ENCODE results near the gene CEP112. TPM values are rescaled to one million over a fixed set of nuclear protein-coding genes. Genes with fewer than 3 reads are reported as not detected.
A peak's percentile ranks its signal among the peaks of the same experiment; 100 is the strongest.

Gene CEP112
- total RNA-seq, 2 donors from 2014 or later, result 5.0 to 8.6 TPM

DNA sequence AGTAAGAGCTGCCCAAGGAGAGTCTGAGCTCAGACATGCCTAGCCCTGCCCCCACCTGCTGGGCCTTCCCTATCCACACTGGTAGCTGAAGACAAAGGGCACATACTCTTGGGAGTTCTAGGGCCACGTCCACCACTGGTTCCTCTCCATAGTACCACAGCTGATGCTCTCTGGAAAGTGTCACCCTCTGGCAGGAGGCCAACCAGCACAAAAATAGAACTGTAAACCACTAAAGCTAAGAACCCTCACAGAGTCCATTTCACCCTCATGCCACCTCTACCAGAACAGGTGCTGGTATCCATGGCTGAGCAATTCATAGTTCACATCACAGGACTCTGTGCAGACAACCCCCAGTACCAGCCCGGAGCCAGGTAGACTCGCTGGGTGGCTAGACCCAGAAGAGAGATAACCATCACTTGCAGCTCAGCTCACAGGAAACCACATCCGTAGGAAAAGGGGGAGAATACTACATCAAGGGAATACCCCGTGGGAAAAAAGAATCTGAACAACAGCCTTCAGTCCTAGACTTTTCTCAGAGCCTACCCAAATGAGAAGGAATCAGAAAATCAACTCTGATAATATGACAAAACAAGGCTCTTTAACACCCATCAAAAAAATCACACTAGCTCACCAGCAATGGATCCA lies 115.3 kb downstream of the CEP112 start:
- Mint-ChIP-seq H3K4me3 (no peak overlapping the region), H3K4me1 (ENCODE audit: low read depth) (peaks cover 23% of the 10 kb centered on the region), H3K27ac (no peak overlapping the region), H3K27me3 (ENCODE audit: low read depth) (no peaks in the 10 kb centered on the region), H3K9me3 (peaks cover 0 to 5% of the 10 kb centered on the region in 2 donors), H3K36me3 (ENCODE audit: insufficient read depth in 2 of 2) (no peaks in the 10 kb centered on the region)
- DNase-seq, result no peak
- no peak for ATAC-seq (replicated peaks in 1 of 2)

DNA sequence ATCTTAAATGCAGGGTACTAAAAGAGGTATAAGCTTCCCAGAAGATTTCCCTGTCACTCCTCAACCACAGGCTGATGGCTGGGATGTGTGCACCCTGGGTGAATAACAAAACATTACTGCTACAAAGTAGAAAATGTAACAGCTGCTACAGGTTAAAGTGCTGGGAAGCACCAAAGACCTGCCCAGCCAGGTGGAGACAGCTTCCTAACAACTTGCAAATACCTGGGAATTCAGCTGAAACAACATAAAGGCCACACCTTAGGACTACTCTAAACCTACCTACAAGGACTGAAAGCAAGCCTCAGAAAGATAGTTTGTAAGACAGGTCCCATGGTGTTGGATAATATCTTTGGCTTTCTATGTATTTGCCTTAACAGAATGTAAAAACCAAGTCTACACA lies 118.5 kb downstream of the CEP112 start:
- Mint-ChIP-seq H3K4me1 (ENCODE audit: low read depth) (peaks cover 23% of the 10 kb centered on the region), H3K9me3 (no peaks in the 10 kb centered on the region), H3K36me3 (ENCODE audit: insufficient read depth in 2 of 2) (no peaks in the 10 kb centered on the region), H3K27me3 (ENCODE audit: low read depth) (peaks cover 6% of the 10 kb centered on the region), H3K4me3 (no peak overlapping the region), H3K27ac (no peak overlapping the region)
- ATAC-seq (replicated peaks in 1 of 2) (no peak), DNase-seq (no peak)

DNA sequence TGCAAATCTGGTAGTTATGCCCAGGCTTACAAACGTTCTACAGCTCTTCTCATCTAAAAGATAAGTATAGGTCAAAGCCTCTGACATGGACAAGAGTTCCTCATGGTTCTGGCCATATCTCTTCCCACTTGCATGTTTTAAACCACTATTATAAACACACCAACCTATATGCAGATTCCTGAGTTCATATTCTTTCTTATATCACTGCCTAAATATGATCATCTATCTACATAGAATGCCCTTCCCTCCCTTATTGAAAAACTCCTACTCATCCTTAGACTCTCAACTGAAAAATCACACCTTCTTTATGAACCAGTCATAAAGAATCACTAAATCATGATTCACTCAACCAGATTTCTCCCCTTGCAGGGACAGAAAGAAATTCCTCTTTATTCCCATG lies 128.2 kb downstream of the CEP112 start:
- Mint-ChIP-seq H3K4me3 (no peak overlapping the region), H3K36me3 (ENCODE audit: insufficient read depth in 2 of 2) (peaks cover 0 to 2% of the 10 kb centered on the region in 2 donors), H3K27ac (no peak overlapping the region), H3K27me3 (ENCODE audit: low read depth) (no peaks in the 10 kb centered on the region), H3K9me3 (peaks cover 0 to 3% of the 10 kb centered on the region in 2 donors), H3K4me1 (ENCODE audit: low read depth) (no peaks in the 10 kb centered on the region)
- ATAC-seq (replicated peaks in 1 of 2), result no peak
- no peak for DNase-seq

DNA sequence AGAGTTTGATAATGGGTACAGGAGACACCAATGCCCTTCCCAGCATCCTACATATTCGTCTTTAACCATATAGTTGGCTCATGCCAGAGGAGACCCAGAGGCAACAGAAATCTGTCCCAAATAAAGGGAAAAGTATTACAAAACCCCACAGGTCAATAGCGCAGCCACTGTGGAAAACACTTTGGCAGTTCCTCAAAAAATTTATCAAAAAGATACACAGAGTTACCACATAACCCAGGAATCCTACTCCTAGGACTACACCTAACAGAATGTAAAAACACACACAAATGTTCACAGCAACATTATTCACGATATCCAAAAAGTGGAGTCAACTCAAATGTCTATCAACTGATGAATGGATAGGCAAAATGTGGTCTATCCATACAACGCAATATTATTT lies 135.8 kb downstream of the CEP112 start:
- Mint-ChIP-seq H3K4me1 (ENCODE audit: low read depth) (no peaks in the 10 kb centered on the region), H3K36me3 (ENCODE audit: insufficient read depth in 2 of 2) (peaks cover 0 to 2% of the 10 kb centered on the region in 2 donors), H3K9me3 (peaks cover 2 to 3% of the 10 kb centered on the region in 2 donors), H3K27me3 (ENCODE audit: low read depth) (no peaks in the 10 kb centered on the region), H3K27ac (no peak overlapping the region), H3K4me3 (no peak overlapping the region)
- DNase-seq, result no peak
- ATAC-seq (replicated peaks in 1 of 2), result no peak

DNA sequence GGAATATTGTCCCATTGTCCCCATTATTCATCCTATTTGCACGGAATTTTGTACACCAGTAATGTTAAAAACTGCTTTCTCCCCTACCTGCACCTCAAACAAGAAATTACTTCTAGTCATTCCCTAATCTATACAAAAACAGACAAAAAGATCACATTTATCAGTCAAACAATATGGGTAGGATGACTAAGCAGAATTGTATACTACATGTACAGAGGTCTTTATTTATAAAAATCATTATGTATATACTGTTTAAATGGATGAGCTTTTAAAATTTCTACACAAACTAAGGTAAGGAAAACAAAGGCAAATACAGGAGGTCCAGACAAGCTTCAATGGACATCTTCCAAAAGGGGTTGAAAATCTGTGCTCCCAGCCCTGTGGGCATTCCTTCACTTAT lies 137.7 kb downstream of the CEP112 start:
- no peaks in the 10 kb centered on the region for H3K27me3 Mint-ChIP-seq (ENCODE audit: low read depth)
- H3K36me3 Mint-ChIP-seq (ENCODE audit: insufficient read depth in 2 of 2), result peaks cover 2 to 5% of the 10 kb centered on the region in 2 donors
- H3K9me3 Mint-ChIP-seq, result peaks cover 5 to 6% of the 10 kb centered on the region in 2 donors
- no peak overlapping the region for H3K27ac Mint-ChIP-seq
- no peak for DNase-seq
- no peak overlapping the region for H3K4me3 Mint-ChIP-seq
- H3K4me1 Mint-ChIP-seq (ENCODE audit: low read depth), result no peaks in the 10 kb centered on the region
- ATAC-seq (replicated peaks in 1 of 2), result no peak

DNA sequence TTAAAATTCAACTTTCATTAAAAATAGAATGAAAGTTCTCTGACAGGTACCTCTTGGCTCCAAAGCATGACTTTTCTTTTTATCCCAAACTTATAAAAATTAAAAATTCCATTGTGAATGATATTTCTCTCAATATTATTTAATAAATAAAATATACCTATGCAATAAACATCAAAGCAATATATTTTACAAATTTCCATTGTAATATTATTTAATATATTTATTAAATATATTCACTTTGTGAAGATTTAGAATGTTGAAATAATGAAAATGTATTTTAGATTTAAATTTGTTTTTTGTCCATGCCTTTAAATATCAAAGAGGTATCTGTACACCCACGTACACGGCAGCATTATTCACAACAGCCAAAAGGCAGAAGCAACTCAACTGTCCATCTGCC lies 147.8 kb downstream of the CEP112 start:
- ATAC-seq (replicated peaks in 1 of 2) (no peak), DNase-seq (no peak)
- no peaks in the 10 kb centered on the region for H3K9me3 Mint-ChIP-seq
- no peaks in the 10 kb centered on the region for H3K27me3 Mint-ChIP-seq (ENCODE audit: low read depth)
- H3K27ac Mint-ChIP-seq, result no peak overlapping the region
- H3K4me3 Mint-ChIP-seq, result no peak overlapping the region
- H3K4me1 Mint-ChIP-seq (ENCODE audit: low read depth), result no peaks in the 10 kb centered on the region
- no peaks in the 10 kb centered on the region for H3K36me3 Mint-ChIP-seq (ENCODE audit: insufficient read depth in 2 of 2)

DNA sequence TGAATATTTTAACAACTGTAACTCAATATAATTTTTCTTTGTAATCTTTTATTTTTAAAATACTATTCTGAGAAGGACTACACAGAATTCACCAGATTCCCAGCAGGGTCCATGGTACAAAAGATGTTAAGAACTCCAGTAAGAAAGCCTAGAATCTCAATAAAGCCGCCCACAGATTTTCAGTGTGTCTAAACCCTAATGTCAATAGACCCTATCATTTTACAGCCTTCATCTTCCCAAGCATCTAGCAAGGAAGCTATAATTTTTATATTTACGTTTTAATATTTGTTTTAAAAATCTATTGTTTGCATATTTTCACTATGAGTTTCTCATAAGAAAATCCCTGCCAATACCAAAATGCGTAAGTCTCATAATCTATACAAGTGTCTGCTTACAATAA lies 148.5 kb downstream of the CEP112 start:
- Mint-ChIP-seq H3K36me3 (ENCODE audit: insufficient read depth in 2 of 2) (no peaks in the 10 kb centered on the region), H3K4me3 (no peak overlapping the region), H3K4me1 (ENCODE audit: low read depth) (no peaks in the 10 kb centered on the region), H3K9me3 (no peaks in the 10 kb centered on the region), H3K27ac (no peak overlapping the region), H3K27me3 (ENCODE audit: low read depth) (no peaks in the 10 kb centered on the region)
- DNase-seq (no peak), ATAC-seq (replicated peaks in 1 of 2) (no peak)

DNA sequence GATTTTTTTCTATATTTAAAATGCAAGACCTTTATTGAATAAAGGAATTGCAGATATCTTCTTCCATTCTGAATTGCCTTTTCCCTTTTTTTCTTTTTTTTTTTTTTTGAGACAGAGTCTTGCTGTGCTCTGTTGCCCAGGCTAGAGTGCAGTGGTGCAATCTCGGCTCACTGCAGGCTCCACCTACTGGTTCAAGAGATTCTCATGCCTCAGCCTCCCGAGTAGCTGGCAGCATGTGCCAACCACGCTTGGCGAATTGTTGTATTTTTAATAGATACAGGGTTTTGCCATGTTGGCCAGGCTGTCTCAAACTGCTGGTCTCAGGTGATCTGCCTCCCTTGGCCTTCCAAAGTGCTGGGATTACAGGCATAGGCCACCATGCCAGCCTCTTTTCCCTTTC lies 151.5 kb downstream of the CEP112 start:
- Mint-ChIP-seq H3K4me1 (ENCODE audit: low read depth) (no peaks in the 10 kb centered on the region), H3K27ac (no peak overlapping the region), H3K9me3 (no peaks in the 10 kb centered on the region), H3K36me3 (ENCODE audit: insufficient read depth in 2 of 2) (no peaks in the 10 kb centered on the region), H3K4me3 (no peak overlapping the region), H3K27me3 (ENCODE audit: low read depth) (no peaks in the 10 kb centered on the region)
- DNase-seq (no peak), ATAC-seq (replicated peaks in 1 of 2) (no peak)

DNA sequence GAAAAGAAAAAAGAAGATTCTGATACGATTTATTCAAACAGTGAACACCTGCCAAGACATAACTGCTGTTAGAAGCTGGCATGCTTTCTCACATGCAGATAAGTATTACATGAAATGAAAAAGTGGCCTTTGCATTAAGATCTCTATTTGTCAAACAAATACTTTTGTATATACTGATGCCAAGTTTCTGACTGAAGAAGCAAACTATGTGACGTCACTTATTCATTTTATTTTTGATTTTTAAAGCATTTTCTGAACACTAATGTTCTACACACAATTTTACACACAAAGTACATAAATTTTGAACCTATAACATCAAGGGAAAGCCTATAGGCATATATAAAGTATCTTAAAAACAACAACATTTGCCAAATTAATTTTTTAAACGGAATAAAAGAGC lies 153.8 kb downstream of the CEP112 start:
- Mint-ChIP-seq H3K27ac (no peak overlapping the region), H3K36me3 (ENCODE audit: insufficient read depth in 2 of 2) (no peaks in the 10 kb centered on the region), H3K27me3 (ENCODE audit: low read depth) (no peaks in the 10 kb centered on the region), H3K4me3 (no peak overlapping the region), H3K4me1 (ENCODE audit: low read depth) (no peaks in the 10 kb centered on the region), H3K9me3 (no peaks in the 10 kb centered on the region)
- ATAC-seq (replicated peaks in 1 of 2) (no peak), DNase-seq (no peak)

DNA sequence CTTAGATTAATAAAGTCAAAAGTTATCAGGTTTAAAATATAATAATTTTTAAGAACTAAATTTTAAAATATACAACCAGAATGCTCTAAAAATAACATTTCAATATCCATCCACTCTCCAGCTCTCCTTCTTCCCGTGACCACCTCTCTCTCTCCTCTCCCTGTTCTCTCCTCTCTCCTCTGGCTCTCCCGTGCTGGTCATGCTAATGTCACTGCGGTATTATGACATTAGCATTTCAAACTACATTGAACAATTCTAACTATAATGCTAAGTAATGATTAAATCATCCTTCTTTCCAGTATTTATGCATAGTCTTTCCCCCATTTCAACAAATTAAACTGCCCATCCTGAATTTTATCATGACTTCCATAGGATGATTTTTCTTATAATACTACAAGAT lies 154.7 kb downstream of the CEP112 start:
- no peak for DNase-seq
- H3K36me3 Mint-ChIP-seq (ENCODE audit: insufficient read depth in 2 of 2), result no peaks in the 10 kb centered on the region
- no peak for ATAC-seq (replicated peaks in 1 of 2)
- H3K9me3 Mint-ChIP-seq, result no peaks in the 10 kb centered on the region
- H3K27ac Mint-ChIP-seq, result no peak overlapping the region
- H3K4me1 Mint-ChIP-seq (ENCODE audit: low read depth), result peaks cover 7% of the 10 kb centered on the region
- no peaks in the 10 kb centered on the region for H3K27me3 Mint-ChIP-seq (ENCODE audit: low read depth)
- no peak overlapping the region for H3K4me3 Mint-ChIP-seq

DNA sequence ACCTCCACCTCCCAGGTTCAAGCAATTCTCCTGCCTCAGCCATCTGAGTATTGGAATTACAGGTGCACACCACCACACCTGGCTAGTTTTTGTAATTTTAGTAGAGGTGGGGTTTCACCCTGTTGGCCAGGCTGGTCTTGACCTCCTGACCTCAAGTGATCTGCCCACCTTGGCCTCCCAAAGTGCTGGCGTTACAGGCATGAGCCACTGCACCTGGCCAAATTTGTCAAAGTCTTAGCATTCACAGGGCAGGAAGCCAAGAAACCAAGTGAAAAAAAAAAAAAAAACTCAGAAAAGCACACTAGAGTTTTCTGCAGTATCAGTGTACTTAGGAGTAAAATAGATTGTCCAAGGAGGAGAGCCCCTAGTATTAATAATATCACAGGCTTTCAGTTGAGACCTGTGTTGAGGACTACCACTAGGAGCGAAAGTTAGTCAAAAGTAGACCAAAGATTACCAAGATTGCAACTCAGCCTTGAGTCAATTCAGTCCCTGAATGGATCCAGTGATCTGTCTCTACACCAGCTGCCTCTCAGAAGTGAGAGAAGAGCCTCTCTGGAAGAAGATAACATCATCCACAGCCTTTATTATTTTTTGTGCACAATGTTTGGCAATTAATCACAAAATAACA lies 159.7 kb downstream of the CEP112 start:
- Mint-ChIP-seq H3K4me3 (no peak overlapping the region), H3K9me3 (no peaks in the 10 kb centered on the region), H3K27me3 (ENCODE audit: low read depth) (peaks cover 10% of the 10 kb centered on the region), H3K36me3 (ENCODE audit: insufficient read depth in 2 of 2) (no peaks in the 10 kb centered on the region), H3K4me1 (ENCODE audit: low read depth) (peaks cover 16% of the 10 kb centered on the region), H3K27ac (no peak overlapping the region)
- peak; percentile 5 to 34 for DNase-seq
- peak; percentile 96 to 99 for ATAC-seq (replicated peaks in 1 of 2)

DNA sequence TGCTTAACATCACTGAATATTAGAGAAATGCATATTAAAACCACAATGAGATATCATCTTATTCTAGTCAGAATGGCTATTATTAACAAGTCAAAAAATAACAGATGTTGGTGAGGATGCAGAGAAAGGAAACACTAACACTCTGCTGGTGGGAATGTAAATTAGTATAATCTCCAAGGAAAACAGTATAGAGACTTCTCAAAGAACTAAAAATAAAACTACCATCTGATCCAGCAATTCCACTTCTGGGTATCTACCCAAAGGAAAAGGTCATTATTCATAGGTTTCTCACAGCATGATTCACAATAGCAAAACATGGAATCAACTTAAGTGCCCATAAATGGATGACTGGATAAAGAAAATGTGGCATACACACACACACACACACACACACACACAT lies 166.4 kb downstream of the CEP112 start:
- no peaks in the 10 kb centered on the region for H3K4me1 Mint-ChIP-seq (ENCODE audit: low read depth)

DNA sequence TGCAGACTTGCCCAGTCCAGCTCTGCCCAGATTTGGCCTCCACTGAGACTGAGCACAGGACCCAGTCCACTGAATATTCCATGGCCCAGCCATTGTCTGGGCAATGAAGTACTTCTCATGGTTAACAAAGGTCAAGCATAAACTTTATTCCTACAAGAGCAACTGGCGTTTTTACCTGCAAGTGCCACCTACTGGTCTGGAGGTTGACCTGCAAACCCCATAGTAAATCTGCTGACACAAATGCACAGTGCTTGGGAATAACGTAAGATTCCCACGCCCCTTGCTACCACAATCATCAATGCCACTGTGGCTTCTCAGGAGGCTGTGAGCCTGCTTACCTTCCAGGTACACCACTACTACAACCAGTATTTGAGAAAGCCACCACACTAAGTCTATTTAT lies 170.2 kb downstream of the CEP112 start:
- H3K4me3 Mint-ChIP-seq, result no peak overlapping the region

More for the DNA sequence above, 166.4 kb downstream of the CEP112 start:
- no peak for DNase-seq
- H3K27me3 Mint-ChIP-seq (ENCODE audit: low read depth), result no peaks in the 10 kb centered on the region
- ATAC-seq (replicated peaks in 1 of 2), result no peak
- H3K27ac Mint-ChIP-seq, result no peak overlapping the region
- no peak overlapping the region for H3K4me3 Mint-ChIP-seq
- H3K9me3 Mint-ChIP-seq, result peaks cover 14 to 18% of the 10 kb centered on the region in 2 donors
- peaks cover 12 to 16% of the 10 kb centered on the region in 2 donors for H3K36me3 Mint-ChIP-seq (ENCODE audit: insufficient read depth in 2 of 2)

DNA sequence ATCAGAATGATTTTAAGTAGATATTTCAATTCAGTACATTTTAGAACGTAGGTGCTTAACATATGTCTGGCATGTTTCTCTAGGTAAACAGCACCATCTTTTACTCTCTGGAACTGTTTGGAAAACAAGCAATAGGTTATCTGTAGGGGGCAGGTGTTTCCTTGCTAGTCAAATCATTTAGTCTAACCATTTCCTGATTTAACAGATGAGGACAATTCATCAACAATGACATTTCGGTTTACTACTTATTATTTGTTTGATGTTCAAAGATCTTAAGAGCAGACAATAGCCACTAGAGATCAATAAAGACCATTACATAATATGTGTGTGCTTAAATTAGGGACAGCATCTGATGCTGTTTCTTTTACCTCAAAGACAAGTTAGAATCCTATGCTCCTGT lies 173.1 kb downstream of the CEP112 start:
- ATAC-seq (replicated peaks in 1 of 2) (no peak), DNase-seq (no peak)
- Mint-ChIP-seq H3K4me1 (ENCODE audit: low read depth) (no peaks in the 10 kb centered on the region), H3K36me3 (ENCODE audit: insufficient read depth in 2 of 2) (peaks cover 5 to 8% of the 10 kb centered on the region in 2 donors), H3K9me3 (peaks cover 6 to 9% of the 10 kb centered on the region in 2 donors), H3K4me3 (no peak overlapping the region), H3K27ac (no peak overlapping the region), H3K27me3 (ENCODE audit: low read depth) (no peaks in the 10 kb centered on the region)

More for the DNA sequence above, 170.2 kb downstream of the CEP112 start:
- Mint-ChIP-seq H3K9me3 (peaks cover 14 to 18% of the 10 kb centered on the region in 2 donors), H3K27ac (no peak overlapping the region), H3K4me1 (ENCODE audit: low read depth) (no peaks in the 10 kb centered on the region), H3K27me3 (ENCODE audit: low read depth) (no peaks in the 10 kb centered on the region), H3K36me3 (ENCODE audit: insufficient read depth in 2 of 2) (peaks cover 12 to 16% of the 10 kb centered on the region in 2 donors)
- no peak for DNase-seq
- ATAC-seq (replicated peaks in 1 of 2), result no peak
